ENCODE measurements around the gene SCGB1A1.

The SCGB1A1 gene

DNA sequence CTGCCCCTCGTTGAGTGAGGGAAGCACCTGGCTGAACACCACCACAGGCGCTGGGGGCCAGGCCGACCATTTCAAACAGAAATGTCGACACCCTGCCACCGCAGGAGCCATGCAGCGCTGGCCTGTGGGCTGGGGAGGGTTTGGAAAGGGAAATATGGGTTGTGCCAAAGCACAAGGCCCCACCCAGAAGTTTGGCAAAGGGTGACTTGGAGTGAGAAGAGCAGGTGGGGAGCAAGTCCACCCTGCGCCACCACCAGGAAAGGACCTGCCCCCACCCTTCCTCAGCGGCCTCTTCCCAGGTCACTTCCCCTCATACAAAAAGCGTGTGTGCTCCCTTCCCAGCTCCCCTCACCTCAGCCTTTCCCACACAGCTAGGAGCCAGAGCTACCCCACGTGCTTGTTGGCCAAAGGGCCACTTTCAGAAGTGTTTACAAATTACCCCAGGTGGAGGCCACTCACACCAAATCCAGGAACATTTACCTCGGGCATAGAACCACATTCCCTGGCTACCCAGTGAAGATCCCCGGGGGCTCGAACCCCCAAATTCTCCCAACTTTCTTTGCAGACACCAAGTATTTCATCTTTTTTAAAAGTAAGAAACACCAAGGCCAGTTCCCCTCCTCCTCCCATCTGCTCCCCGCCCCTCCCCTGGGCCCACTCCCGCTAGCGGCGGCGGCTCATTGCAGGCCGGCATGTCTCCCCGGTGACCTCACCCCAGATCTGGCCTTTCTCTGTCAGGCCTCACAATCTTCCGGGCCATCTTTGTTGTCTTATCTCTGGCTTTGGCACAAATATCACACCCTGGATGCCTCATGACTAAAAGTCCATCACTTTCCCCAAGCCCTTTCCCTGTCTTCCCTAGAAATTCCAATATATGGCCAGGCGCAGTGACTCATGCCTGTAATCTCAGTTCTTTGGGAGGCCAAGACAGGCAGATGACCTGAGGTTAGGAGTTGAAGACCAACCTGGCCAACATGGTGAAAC, 20.5 kb upstream of the SCGB1A1 start:
- FAIRE-seq = no peak

DNA sequence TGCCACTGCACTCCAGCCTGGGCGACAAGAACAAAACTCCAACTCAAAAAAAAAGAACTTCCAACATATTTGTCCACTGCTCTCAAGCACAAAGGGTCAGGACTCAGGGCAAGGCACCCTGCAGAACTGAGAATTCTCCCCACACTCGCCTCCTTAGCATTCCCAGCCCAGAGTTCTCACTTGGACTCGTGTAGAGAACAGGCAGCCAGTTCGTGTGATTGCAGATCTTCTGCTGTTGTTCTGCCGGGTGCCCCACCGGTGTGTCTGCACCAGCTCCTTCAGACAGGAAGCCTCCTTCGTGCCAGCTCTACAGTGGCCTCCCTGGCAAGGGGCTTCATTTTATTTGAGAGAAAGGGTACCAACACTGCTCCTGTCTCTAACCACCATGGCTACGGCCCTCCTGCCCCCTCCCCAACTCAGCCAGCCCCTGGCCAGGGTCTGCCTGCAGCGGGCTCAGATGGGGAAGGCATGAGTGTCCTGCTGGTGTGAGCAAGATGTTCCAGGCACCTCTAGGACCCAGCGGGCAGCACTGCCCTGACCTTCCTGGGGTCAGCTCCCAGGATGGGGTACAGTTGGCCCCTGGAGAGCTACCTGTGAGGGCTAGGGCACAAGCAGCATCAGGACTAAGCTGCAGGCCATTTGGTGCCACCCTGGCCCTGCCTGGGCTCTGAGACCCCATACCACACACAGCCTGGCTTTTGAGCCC, 19.5 kb upstream of the SCGB1A1 start:
- FAIRE-seq = no peak

DNA sequence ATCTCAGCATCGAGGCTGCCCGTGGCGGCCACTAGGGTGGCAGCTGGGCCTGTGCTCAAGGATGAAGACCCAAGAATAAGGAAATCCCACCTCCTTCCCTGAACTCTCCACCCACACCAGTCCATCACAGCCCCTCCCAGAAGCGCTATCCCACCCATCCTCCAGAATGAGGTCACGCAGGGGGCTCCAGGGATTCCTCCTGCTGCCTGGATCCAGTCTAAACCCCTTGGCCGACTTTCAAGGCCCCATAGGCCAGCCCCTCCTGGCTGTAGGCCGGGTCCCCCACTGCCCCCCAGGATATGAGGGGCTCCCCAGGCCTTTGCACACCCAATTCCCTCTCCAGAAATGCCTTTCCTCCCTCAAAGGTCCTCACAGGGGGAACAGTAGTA, 19.0 kb upstream of the SCGB1A1 start:
- FAIRE-seq = no peak

DNA sequence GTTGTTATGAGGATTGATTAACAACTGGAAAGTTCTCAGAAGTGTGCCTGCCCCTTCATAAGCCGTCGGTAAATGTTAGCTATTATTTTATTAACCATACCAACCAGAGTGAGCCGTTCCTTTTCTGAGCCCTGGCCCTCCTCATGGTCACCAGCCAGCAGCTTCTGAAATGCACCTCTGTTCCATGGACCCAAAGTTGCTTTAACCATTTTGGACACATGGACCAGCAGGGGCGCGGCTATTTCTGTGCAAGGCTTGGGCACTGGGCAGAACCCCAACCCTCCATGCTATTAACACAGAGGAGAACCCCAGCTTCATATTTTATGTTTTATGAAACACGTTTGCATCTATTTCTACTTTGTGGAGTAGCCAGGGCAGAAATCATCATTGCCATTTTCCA, 18.6 kb upstream of the SCGB1A1 start:
- FAIRE-seq = no peak

DNA sequence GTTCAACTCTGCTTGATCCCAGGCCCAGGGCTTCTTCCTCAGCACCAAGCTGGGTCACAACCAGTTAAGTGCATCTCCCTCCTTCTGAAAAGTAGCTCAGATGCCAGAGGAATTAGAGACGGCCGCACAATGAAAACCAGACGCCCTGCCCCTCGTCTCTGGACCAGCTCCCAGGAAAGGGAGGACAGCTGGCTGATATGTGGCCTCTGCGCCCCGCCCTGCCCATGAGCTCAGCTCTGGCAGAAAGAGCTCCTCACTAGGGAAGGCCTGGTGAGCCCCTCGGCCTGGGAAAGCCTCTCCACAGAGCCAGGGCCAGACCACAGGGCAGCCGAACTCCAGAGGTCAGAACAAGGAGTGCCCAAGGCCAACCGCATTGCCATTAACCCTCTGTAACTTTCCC, 18.1 kb upstream of the SCGB1A1 start:
- FAIRE-seq = no peak

DNA sequence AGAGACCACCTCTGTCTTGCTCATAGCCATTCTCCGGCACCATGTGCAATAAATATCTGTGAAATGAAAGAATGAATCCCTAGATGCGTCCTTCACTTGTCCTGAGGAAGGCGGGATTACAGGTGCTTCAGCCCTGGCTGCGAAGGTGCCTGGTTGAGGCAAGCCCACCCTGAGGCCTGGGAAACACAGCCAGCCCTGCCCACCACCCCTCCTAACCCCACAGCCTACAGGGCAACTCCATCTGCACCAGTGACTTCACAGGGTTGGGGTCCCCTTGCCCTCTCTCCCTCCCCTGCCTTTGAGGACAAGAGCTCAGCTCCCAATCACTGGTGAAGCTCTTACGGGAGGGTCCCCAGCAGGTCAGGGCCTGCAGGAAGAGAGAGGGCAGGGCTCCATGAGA, 17.5 kb upstream of the SCGB1A1 start:
- FAIRE-seq = no peak

DNA sequence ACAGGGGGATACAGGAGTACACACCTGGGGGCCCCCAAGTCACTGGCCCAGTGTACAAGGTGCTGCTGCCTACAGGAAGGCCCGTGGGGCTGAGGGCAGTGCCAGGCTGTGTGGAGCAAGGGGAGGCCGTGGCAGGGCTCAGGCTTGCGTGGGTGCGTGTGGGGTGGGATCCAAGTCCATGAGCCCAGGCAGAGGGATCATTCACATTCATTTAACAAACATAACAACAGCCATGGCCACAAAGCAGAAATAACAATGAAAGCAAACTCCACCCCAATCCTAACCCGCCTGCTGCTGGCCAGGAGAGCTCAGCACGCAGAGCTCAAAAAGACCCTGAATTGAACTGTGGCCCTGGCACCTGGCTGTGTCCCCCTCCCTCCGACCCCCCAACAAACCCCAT, 17.0 kb upstream of the SCGB1A1 start:
- FAIRE-seq = no peak

DNA sequence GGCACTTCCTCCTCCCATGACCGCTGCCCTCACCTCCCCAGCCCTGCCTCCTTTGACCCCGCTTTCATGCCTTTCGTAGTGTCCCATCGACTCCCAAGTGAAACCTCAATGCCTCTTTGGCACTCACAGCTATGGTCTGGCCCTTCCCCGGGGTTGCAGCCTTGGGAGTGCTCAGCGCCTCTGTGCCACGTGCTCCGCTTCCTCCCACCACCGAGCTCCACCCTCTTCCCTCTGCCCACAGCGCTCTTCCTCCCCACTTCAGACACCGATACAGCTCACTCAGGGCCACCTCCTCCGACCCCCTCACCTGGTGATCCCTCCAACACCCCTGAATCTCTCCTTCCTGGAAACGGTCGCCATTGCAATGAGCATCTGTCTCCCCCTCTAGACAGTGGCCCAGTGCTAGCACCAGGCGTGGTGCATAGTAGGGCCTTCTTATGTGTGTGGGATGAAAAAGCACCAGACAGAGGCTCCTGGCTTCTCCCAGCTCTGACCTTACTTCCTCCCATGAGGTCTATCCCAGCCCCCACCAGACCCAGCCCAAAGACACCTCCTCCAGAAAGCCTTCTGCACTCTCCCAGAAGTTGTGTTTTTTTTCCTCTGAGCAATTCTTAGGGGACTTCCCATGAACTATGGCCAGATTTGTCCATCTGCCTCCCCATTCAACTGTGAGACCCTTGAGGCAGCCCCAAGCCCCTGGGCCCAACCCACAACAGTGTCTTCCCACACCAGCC, 16.4 kb upstream of the SCGB1A1 start:
- FAIRE-seq = no peak

DNA sequence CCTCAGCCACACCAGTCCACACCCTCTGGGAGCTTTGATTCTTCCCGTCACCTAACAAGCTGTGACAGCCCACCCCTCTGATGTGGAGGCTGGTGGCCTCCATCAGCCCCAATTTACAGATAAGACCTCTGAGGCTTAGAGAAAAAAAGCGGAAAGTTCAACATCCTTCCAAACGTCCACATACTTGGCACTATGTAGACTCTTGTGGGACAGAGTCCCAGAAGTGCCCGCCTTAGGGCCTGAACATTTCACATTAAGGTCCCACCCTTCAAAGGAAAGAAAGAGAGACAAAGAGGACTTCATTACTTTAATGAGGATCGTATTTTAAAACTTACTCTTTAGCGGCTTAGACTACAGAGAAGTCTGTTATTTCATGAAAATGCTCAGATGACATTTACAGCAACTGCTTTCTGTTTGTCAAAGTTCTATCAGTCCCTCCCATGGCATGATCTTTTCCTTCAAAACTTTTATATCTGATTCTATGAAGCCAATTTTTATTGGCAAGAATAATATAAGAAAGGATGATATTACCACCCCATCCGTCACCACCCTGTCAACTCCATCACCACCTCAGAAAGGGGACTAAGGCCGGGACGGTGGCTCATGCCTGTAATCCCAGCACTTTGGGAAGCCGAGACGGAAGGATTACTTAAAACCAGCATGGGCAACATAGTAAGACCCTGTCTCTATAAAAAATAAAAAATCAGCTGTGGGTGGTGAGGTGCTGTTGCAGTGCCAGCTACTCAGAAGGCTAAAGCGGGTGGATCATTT, 15.7 kb upstream of the SCGB1A1 start:
- no peak for FAIRE-seq

DNA sequence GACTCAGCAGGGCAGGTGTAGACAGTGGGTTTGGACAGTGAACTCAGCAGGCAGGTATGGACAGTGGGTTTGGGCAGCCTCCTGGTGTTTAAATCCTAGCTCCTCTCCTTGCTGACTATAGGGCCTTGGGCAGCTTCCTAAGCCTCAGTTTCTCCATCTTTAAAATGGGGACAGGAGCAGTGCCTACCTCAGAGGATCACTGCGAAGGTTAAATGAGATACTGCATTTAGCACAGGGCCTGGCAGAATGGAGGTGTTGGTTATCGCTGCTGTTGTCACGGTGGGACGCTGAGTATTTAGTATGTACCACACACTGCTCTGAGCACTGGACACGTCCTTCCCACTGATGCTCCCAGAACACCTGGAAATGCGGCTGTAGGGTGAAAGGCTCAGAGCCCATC, 14.4 kb upstream of the SCGB1A1 start:
- no peak for FAIRE-seq

DNA sequence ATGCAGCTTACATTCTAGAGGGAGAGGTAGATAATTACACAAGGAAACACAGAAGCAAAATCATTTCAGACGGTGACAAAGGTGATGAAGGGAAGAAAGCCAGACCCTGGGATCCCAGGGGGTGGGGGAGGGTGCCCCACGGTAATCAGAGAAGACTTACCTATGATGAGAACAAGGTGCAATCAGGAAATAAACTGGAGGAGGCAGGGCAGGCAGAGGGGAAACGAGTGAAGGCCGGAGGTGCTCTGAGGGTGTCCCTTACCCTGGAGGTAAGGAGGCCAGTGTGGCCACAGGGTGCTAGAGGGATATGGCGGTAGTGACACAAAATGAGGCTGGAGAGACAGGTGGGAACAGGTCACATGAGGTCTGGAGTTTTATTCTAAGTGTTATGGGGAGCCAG, 13.9 kb upstream of the SCGB1A1 start:
- FAIRE-seq = no peak

DNA sequence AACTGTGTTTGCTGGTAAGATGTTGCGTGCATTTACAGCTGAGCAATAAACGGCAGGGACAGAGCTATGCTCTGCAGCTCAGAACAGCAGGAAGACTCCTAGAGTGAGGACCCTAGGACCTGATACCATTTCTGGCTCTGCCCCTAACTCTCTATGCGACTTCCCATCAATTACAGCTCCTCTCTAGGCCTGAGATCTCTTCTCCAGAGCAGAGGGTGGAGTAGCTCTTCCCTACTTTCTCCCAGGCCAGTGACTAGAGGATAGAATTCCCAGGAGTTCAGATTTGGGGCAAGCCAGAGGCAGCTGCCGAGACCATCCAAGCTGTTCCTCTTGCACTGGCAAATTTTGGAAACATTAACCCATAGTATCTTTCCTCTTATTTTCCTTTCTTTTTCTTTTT, 12.8 kb upstream of the SCGB1A1 start:
- no peak for FAIRE-seq

DNA sequence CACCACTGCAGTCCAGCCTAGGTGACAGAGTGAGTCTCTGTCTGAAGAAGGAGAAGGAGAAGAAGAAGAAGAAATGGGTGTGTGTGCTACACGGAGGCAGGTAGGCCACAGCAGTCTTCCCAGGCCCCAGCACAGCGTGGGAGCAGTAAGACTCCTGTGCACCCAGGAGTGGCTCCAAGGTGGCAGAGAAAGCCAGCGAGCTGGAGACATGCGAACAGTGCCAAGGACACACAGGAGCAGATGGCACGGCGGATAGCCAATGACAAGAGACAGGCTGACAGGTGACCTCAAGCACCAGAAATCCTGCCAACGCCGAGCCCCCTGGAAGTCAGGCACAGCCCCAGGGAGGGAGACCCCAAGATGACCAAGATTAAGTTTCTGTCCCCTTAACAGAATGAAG, 9.0 kb upstream of the SCGB1A1 start:
- no peak for FAIRE-seq

DNA sequence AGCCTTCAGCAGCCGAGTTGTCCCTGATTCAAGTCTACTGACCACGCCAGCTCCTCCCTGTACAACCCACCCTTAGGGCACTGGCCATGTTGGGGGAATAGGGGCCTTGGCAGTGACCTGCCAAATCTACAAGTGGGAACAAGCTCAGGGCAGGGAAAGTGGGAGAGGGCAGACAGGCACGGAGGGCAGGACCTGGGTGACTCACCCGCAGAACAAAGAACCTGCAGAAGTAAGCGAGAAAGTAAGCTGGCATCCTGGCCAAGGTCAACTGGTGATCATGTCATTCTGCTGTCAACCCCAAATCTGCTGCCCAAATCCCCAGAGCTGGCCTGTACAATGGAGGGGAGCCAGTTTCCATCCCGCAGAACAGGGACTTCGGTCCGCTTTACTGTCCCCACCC, 7.9 kb upstream of the SCGB1A1 start:
- no peak for FAIRE-seq

DNA sequence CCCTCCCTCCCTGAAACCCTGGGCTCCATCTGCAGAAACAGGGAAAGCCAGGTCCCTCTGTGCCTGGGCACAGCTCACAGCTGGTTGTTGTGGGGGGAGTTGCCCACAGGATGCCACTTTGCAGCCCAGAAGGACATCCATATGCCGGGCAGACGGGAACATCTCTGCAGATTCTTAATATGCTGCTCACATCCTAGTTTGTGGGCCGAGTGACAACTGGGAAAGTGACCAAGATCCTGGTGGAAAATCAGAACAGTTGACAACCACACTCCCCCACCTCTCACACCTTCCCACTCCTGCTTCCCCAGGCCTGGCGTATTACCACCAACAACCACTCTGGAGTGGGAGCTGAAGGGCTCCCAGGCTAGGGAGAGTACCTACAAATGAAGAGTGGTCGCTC, 7.3 kb upstream of the SCGB1A1 start:
- no peak for FAIRE-seq

DNA sequence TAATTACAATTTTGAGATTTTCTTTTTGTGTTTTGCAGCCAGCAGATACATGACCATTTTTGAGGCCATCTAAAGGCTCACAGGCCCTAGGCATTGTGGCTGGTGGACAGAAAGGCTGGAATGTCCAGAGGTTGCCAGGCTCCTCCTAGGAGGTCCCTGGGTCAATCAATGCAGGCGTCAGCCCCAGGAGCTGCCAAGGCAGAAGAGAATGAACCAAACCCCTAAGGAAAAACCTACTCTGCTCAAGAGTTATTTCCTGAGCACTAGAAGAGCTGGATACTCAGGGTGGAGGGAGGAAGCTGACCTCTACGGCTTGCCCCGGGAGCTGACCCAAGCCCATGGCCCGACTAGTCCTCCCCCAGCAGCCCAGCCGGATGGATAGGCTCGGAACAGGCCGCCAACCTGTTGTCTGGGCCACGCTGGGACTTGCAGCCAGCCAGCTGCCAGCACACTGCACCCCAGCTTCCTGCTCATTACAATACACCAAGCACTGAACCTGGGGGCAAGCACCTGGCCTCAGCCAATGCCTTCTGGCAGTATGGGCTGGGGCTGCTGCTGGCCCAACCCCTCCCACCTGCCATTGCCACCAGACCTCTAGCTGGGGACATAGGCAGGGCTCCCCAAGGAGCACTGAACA, 5.7 kb upstream of the SCGB1A1 start:
- FAIRE-seq = no peak

DNA sequence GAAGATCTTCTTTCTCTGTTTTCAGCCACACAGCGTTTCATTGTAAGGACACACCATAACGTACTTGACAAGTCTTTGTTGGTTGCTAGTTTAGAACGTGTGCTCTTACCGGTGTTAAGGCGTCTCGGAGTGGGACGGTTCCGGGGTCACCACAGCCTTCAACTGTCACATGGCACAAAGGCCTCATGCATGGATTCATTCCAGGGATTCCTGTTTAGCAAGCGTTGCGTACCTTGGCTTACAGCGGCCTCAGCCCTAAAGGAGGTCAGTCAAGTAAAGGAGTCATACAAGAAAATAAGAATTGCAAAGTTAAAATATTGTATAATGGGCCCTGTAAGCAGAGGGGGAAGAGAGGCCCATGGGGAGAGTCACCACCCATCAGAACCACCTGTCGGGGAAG, 2.2 kb upstream of the SCGB1A1 start:
- FAIRE-seq = no peak

DNA sequence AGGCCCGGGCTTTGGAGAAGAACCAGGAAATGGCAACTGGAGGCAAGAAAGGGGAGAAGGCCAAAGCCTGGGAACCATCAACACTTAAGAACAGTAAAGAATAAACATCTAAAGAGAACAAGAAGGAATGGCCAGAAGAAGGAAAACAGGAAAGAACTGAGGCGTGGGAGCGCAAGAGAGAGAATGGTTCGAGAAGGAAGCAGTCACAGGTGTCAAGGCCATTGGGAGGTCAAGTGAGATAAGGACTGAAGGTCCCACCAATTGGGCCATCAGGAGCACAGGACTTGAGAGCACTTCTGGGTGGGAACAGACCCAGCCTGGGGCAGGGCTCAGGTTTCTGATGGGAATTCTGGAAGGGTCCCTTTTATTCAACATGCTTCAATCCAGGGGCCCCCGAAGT, 697 bp upstream of the SCGB1A1 start:
- no peak for FAIRE-seq

DNA sequence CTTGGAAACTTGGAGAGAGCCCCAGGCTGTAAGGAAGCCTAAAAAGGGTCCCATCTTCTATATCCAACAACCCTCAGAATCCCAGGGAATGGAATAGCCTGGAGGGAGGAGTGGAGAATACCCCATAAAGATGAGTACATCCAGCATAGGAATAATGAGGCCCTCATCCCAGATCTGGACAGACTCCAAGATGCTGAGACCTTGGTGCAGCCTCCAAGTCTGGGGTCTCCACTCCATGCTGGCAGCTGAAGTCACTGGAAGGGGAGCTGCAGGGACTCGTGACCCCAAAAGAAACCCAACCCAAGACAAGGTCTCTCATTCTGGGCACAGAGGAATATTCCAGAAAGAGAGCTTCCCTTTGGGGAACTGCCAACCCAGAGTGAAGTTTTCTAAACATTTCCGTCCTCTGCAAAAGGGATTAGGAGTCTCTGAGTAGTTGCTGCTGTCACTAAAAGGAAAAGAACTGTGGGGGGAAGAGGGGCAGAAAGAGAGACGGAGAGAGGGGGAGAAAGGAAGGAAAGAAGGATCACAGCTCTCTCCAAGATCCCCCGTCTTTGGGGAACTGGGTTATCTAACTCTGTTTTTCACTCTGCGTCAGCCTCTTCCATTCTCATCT, 589 bp downstream of the SCGB1A1 start:
- FAIRE-seq = no peak

DNA sequence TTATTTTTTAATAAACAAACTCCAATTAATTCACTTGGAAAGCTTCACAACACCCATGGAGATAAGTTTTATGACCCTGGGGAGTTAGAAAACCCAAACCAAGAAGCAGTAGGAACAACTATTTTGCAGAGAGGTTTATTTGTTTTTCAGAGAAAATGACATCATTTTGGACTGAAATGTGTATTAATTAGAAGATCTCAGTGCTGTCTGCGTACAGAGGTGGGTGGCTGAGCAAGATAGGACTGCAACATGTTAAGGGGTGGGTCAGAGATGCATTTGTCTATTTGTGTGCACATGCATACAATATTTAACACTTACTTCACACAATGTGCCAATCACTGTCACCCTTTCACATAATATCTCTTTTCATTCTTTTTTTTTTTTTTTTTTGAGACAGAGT, 1.1 kb downstream of the SCGB1A1 start:
- no peak for FAIRE-seq

DNA sequence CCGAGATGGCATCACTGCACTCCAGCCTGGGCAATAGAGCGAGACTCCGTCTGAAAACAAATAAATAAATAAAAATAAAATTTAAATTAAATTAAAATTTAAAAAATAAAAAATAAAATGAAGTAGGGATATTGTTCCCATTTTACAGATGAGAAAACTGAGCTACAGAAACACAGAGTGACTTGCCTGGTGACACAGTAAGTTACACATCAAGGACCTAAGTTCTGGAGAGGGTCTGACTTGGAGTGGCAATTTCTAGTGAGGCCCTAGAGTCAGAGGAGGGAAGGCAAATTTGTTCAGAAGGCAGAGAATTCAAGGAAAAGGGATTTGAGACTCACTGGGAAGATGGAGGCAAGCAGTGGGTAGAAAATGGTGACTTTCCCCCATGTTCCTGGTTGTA, 2.0 kb downstream of the SCGB1A1 start:
- FAIRE-seq = no peak

DNA sequence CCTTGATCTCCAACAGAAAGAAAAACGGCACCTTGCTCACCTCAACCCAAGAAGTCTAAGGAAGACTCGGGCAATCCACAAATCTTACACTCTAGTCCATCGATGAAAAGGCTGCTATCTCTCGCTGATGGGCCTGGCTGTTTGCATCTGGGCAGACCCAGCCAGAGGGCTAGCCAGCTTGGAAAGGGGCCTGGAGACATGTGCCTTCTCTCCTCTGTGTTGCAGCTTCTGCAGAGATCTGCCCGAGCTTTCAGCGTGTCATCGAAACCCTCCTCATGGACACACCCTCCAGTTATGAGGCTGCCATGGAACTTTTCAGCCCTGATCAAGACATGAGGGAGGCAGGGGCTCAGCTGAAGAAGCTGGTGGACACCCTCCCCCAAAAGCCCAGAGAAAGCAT, 3.2 kb downstream of the SCGB1A1 start:
- no peak for FAIRE-seq
